Keratinocyte (primary cell): ENCODE results near the gene ADM2. TPM values are rescaled to one million over a fixed set of nuclear protein-coding genes. Genes with fewer than 3 reads are reported as not detected.

Experiments used
- DNase-seq: peaks from one replicate; pipeline ENCODE4 v3.0.0-alpha.2; 2011; ENCODE audit warnings: low read depth, missing footprints, low spot score
- FAIRE-seq: peaks from 2 replicates; lab custom pipeline; 2011; peaks lifted over from hg19 to GRCh38; lab: Jason Lieb, UNC
- H2AFZ ChIP-seq: 2 replicates; pipeline ENCODE4 v1.6.0; 2012; ENCODE audit warnings: low read length, control low read depth, inconsistent platforms; ENCODE audit not compliant: control insufficient read depth
- H3K27ac ChIP-seq: 2 replicates; pipeline ENCODE4 v1.5.1; 2011; ENCODE audit warnings: low read length; ENCODE audit not compliant: control insufficient read depth, insufficient read depth
- H3K27me3 ChIP-seq: 3 replicates; pipeline ENCODE4 v1.6.0; 2011; ENCODE audit warnings: low read length; ENCODE audit not compliant: control insufficient read depth, insufficient read depth; ENCODE audit errors: extremely low read depth
- H3K36me3 ChIP-seq, 2 experiments: 2 replicates in 1 of 2; 3 replicates in 1 of 2; pipeline ENCODE4 v1.5.1; 2011; ENCODE audit warnings: low read length in 2 of 2, mild to moderate bottlenecking in 1 of 2; ENCODE audit not compliant: control insufficient read depth in 2 of 2, insufficient read depth in 2 of 2; ENCODE audit errors: extremely low read depth in 1 of 2
- H3K4me1 ChIP-seq: 3 replicates; pipeline ENCODE4 v1.5.1; 2011; ENCODE audit warnings: low read length; ENCODE audit not compliant: control insufficient read depth, insufficient read depth; ENCODE audit errors: extremely low read depth
- H3K4me2 ChIP-seq: 3 replicates; pipeline ENCODE4 v1.6.0; 2011; ENCODE audit warnings: low read depth, low read length; ENCODE audit not compliant: control insufficient read depth, insufficient read depth; ENCODE audit errors: extremely low read depth
- H3K4me3 ChIP-seq, 3 experiments: fragments of 200-600 bp in 1 of 3; sonication (generic) in 1 of 3; 2 replicates in 2 of 3; 3 replicates in 1 of 3; pipeline ENCODE4 v1.5.1; 2011 to 2016; ENCODE audit warnings: low read length in 3 of 3, mild to moderate bottlenecking in 3 of 3, control low read depth in 2 of 3, inconsistent platforms in 1 of 3, low read depth in 1 of 3, mixed read lengths in 1 of 3, mixed run types in 1 of 3, moderate library complexity in 1 of 3; ENCODE audit not compliant: control insufficient read depth in 2 of 3, insufficient read depth in 2 of 3; ENCODE audit errors: extremely low read depth in 1 of 3
- H3K79me2 ChIP-seq: 2 replicates; pipeline ENCODE4 v1.6.0; 2012; ENCODE audit warnings: low read length; ENCODE audit not compliant: control insufficient read depth, insufficient read depth
- H3K9ac ChIP-seq: 3 replicates; pipeline ENCODE4 v1.6.0; 2011; ENCODE audit warnings: low read length; ENCODE audit not compliant: control insufficient read depth, insufficient read depth; ENCODE audit errors: extremely low read depth
- H3K9me1 ChIP-seq: 3 replicates; pipeline ENCODE4 v1.6.0; 2011; ENCODE audit warnings: low read length; ENCODE audit not compliant: control insufficient read depth, insufficient read depth; ENCODE audit errors: extremely low read depth
- H3K9me3 ChIP-seq: 2 replicates; pipeline ENCODE4 v1.5.1; 2012; ENCODE audit warnings: low read depth, low read length; ENCODE audit not compliant: control insufficient read depth
- H4K20me1 ChIP-seq: 3 replicates; pipeline ENCODE4 v1.6.0; 2011; ENCODE audit warnings: low read length; ENCODE audit not compliant: control insufficient read depth, insufficient read depth; ENCODE audit errors: extremely low read depth
- CTCF ChIP-seq, 3 experiments: IDR thresholded peaks in 1 of 3; conservative IDR thresholded peaks in 1 of 3; optimal IDR thresholded peaks in 1 of 3; 2 replicates in 2 of 3; 3 replicates in 1 of 3; pipeline versions ENCODE3 to v1.5.1; 2011; ENCODE audit warnings: low read length in 3 of 3, mild to moderate bottlenecking in 3 of 3, moderate library complexity in 2 of 3, control low read depth in 1 of 3, inconsistent platforms in 1 of 3; ENCODE audit not compliant: insufficient read depth in 2 of 3; ENCODE audit errors: extremely low read depth in 1 of 3
- EZH2 ChIP-seq: IDR thresholded peaks from one replicate; pipeline ENCODE4 v1.6.1; 2012; ENCODE audit warnings: inconsistent platforms, mild to moderate bottlenecking, low read length, moderate library complexity
- dilution Hi-C: fragments of 300-500 bp; cut with MboI; formaldehyde crosslinking; loops from one replicate; pipeline ENCODE4 v1.7.0; 2020; ENCODE audit warnings: low sequenced_read_pairs; ENCODE audit not compliant: extremely low pct_ligation_motif_present
- polyA plus RNA-seq, 5 experiments: library from polyadenylated mRNA; depleted of rRNA in 3 of 5; stranded (reverse) in 3 of 5; stranded (forward) in 1 of 5; unstranded in 1 of 5; fragments of >200 nt; gene quantifications; 1 replicate in 1 of 5; 2 replicates in 3 of 5; 3 replicates in 1 of 5; pipeline versions ENCODE4 v1.2.1 to v1.2.3, GENCODE V29; 2011 to 2012; ENCODE audit warnings: missing spikeins in 2 of 5, low read depth in 1 of 5, low replicate concordance in 1 of 5

ADM2 gene
- polyA plus RNA-seq, 1 donor (not counting 4 experiments of a cell fraction or from before 2014, with no cell fraction given) = 0.21 TPM

- Histone ChIP-seq H4K20me1 (peaks cover 2% of the 10 kb centered on the region), H3K4me2 (no peak overlapping the region), H3K36me3 (peaks cover 47 to 48% of the 10 kb centered on the region in 2 experiments), H3K4me1 (peaks cover 4% of the 10 kb centered on the region), H3K27me3 (no peaks in the 10 kb centered on the region), H3K9me1 (no peaks in the 10 kb centered on the region), H3K79me2 (no peaks in the 10 kb centered on the region), H2AFZ (no peak overlapping the region), H3K9ac (no peak overlapping the region), H3K27ac (no peak overlapping the region), H3K9me3 (no peaks in the 10 kb centered on the region), H3K4me3 (no peak overlapping the region)
- TF ChIP-seq CTCF (optimal IDR thresholded peaks at IDR 0.05 in 1 of 3, IDR thresholded peaks at IDR 0.05 in 1 of 3, conservative IDR thresholded peaks at IDR 0.05 in 1 of 3; ENCODE audit: extremely low read depth in 1 of 3, insufficient read depth in 2 of 3, low read length in 3 of 3) = no peak
- TF ChIP-seq EZH2 = no peak
- DNase-seq = no peak
- dilution Hi-C loops = no loop called here
- no peak for FAIRE-seq
Measured at GRCh38 chr22:50456026-50456425, 25.3 kb upstream of the ADM2 start.

DNA sequence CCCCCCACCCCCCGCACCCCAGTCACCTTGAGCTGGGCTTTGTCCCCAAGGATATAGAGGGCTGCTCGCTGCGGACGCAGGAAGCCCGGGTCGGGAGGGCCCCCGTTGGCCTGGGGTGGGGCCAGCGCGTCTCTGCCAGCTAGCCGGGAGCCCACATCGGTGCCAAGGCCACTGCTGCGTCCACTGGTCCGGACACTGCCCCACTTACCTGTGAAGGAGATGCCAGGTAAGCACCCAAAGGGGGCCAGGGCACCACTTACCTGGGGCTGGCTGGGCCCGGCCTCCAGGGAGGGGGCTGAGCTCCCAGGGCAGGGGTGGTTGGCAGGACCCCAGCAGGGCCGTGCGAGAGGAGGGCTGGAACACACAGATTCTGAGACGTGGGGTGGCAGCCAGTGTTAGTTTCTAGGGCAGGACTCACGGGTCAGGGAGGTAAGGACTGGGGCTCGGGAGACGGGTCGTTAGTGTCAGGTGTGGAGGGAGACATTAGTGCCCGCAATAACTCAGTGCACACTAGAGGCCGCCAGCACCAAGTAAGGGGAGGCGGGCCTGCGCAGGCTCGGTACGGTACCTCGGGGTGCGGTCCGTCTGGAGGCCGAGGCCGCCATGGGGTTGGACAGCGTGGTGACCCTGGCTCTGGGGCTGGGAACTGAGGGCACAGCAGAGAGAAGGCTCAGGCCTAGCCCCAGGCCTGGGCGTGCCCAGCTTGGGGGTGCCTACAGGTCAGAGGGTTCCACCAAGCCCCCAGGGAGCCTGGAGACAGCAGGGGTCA, 24.7 kb upstream of the ADM2 start:
- Histone ChIP-seq H3K9ac (no peak overlapping the region), H3K79me2 (no peaks in the 10 kb centered on the region), H2AFZ (no peak overlapping the region), H3K27me3 (no peaks in the 10 kb centered on the region), H3K4me1 (peaks cover 8% of the 10 kb centered on the region), H3K4me2 (no peak overlapping the region), H3K36me3 (peaks cover 47 to 49% of the 10 kb centered on the region in 2 experiments), H3K9me1 (no peaks in the 10 kb centered on the region), H4K20me1 (peaks cover 2% of the 10 kb centered on the region), H3K4me3 (no peak overlapping the region), H3K27ac (no peak overlapping the region), H3K9me3 (no peaks in the 10 kb centered on the region)
- peak in 1 of 3 experiments; percentile 56 for TF ChIP-seq CTCF (optimal IDR thresholded peaks at IDR 0.05 in 1 of 3, IDR thresholded peaks at IDR 0.05 in 1 of 3, conservative IDR thresholded peaks at IDR 0.05 in 1 of 3; ENCODE audit: extremely low read depth in 1 of 3, insufficient read depth in 2 of 3, low read length in 3 of 3)
- TF ChIP-seq EZH2 = no peak
- DNase-seq (no peak), FAIRE-seq (no peak)
- dilution Hi-C loops = no loop called here
